H9 (cell line): ENCODE data around the gene SPNS3. TPM values are rescaled to one million over a fixed set of nuclear protein-coding genes. Genes with fewer than 3 reads are reported as not detected.

Experiments
- DNase-seq: peaks from one replicate; pipeline ENCODE4 v3.0.0-alpha.2; 2017
- H2AFZ ChIP-seq: one replicate; pipeline ENCODE4 v1.6.1; 2013; ENCODE audit warnings: mild to moderate bottlenecking, low read length, control low read depth, moderate library complexity
- H2AK5ac ChIP-seq: 2 replicates; pipeline ENCODE4 v1.6.1; 2013; ENCODE audit warnings: low read length, control low read depth, mixed read lengths; ENCODE audit not compliant: insufficient read length
- H2BK120ac ChIP-seq: one replicate; pipeline ENCODE4 v1.6.1; 2013; ENCODE audit warnings: low read depth, mild to moderate bottlenecking, low read length, control low read depth, inconsistent platforms; ENCODE audit not compliant: poor library complexity, severe bottlenecking
- H2BK12ac ChIP-seq: 2 replicates; pipeline ENCODE4 v1.6.1; 2013; ENCODE audit warnings: low read length, control low read depth, mixed read lengths, low read depth; ENCODE audit not compliant: insufficient read length
- H2BK15ac ChIP-seq: 2 replicates; pipeline ENCODE4 v1.6.1; 2013; ENCODE audit warnings: low read depth, low read length, control low read depth
- H2BK20ac ChIP-seq: one replicate; pipeline ENCODE4 v1.6.1; 2013; ENCODE audit warnings: low read depth, mild to moderate bottlenecking, low read length, control low read depth, inconsistent platforms; ENCODE audit not compliant: poor library complexity, severe bottlenecking
- H2BK5ac ChIP-seq: 2 replicates; pipeline ENCODE4 v1.6.1; 2013; ENCODE audit warnings: low read length, control low read depth, mixed read lengths; ENCODE audit not compliant: insufficient read length
- H3K14ac ChIP-seq: 2 replicates; pipeline ENCODE4 v1.6.1; 2013; ENCODE audit warnings: low read length, control low read depth; ENCODE audit not compliant: insufficient read depth
- H3K18ac ChIP-seq: 2 replicates; pipeline ENCODE4 v1.6.1; 2013; ENCODE audit warnings: low read depth, mild to moderate bottlenecking, mixed read lengths, low read length, control low read depth; ENCODE audit not compliant: insufficient read length
- H3K23ac ChIP-seq: 2 replicates; pipeline ENCODE4 v1.6.1; 2013; ENCODE audit warnings: low read length, control low read depth, mixed read lengths, low read depth; ENCODE audit not compliant: insufficient read length
- H3K23me2 ChIP-seq: 2 replicates; pipeline ENCODE4 v1.6.1; 2013; ENCODE audit warnings: low read depth, mild to moderate bottlenecking, mixed read lengths, low read length, control low read depth; ENCODE audit not compliant: insufficient read length, poor library complexity, severe bottlenecking
- H3K27ac ChIP-seq: 2 replicates; pipeline ENCODE4 v1.5.1; 2013; ENCODE audit warnings: low read length, control low read depth, mixed read lengths, low read depth; ENCODE audit not compliant: insufficient read length
- H3K27me3 ChIP-seq: 2 replicates; pipeline ENCODE4 v1.6.1; 2013; ENCODE audit warnings: low read length, control low read depth, inconsistent platforms; ENCODE audit not compliant: insufficient read depth
- H3K4ac ChIP-seq: 2 replicates; pipeline ENCODE4 v1.6.1; 2013; ENCODE audit warnings: low read depth, mild to moderate bottlenecking, control low read depth, inconsistent platforms, low read length, moderate library complexity
- H3K4me1 ChIP-seq: 2 replicates; pipeline ENCODE4 v1.6.1; 2013; ENCODE audit warnings: low read length, control low read depth, inconsistent platforms; ENCODE audit not compliant: insufficient read depth
- H3K4me2 ChIP-seq: 2 replicates; pipeline ENCODE4 v1.6.1; 2013; ENCODE audit warnings: low read length, control low read depth, mixed read lengths; ENCODE audit not compliant: insufficient read length, insufficient read depth
- H3K56ac ChIP-seq: 2 replicates; pipeline ENCODE4 v1.6.1; 2013; ENCODE audit warnings: low read depth, mild to moderate bottlenecking, mixed read lengths, low read length, control low read depth; ENCODE audit not compliant: insufficient read length
- H3K79me1 ChIP-seq: 2 replicates; pipeline ENCODE4 v1.6.1; 2013; ENCODE audit warnings: low read depth, mild to moderate bottlenecking, moderate library complexity, low read length, control low read depth, inconsistent platforms; ENCODE audit not compliant: insufficient read depth, poor library complexity, severe bottlenecking
- H3K79me2 ChIP-seq: 2 replicates; pipeline ENCODE4 v1.6.1; 2013; ENCODE audit warnings: low read length, control low read depth, inconsistent platforms; ENCODE audit not compliant: insufficient read depth
- H3K9ac ChIP-seq: 2 replicates; pipeline ENCODE4 v1.6.1; 2013; ENCODE audit warnings: low read length, control low read depth, mixed read lengths; ENCODE audit not compliant: insufficient read length; ENCODE audit errors: extremely low read depth
- H3K9me3 ChIP-seq: one replicate; pipeline ENCODE4 v1.6.1; 2013; ENCODE audit warnings: low read depth, low read length, inconsistent platforms; ENCODE audit not compliant: control insufficient read depth
- H3T11ph ChIP-seq: one replicate; pipeline ENCODE4 v1.6.1; 2013; ENCODE audit warnings: mild to moderate bottlenecking, low read length, control low read depth, inconsistent platforms
- H4K20me1 ChIP-seq: one replicate; pipeline ENCODE4 v1.6.1; 2013; ENCODE audit not compliant: control insufficient read depth, insufficient read length, insufficient read depth
- H4K5ac ChIP-seq: 2 replicates; pipeline ENCODE4 v1.6.1; 2013; ENCODE audit warnings: low read depth, mild to moderate bottlenecking, mixed read lengths, low read length, control low read depth; ENCODE audit not compliant: insufficient read length
- H4K8ac ChIP-seq: replicated peaks from 2 replicates; pipeline ENCODE4 v1.6.1; 2013; ENCODE audit warnings: low read length, control low read depth, mixed read lengths, low read depth; ENCODE audit not compliant: insufficient read length
- H4K91ac ChIP-seq: 2 replicates; pipeline ENCODE4 v1.6.1; 2013; ENCODE audit warnings: low read depth, mild to moderate bottlenecking, moderate library complexity, mixed read lengths, low read length, control low read depth; ENCODE audit not compliant: insufficient read length
- H3K27ac Mint-ChIP-seq, 3 experiments: 2 replicates in 2 of 3; 3 replicates in 1 of 3; pipeline ENCODE4 v1.8.0; 2020 to 2021; ENCODE audit warnings: mixed read lengths in 3 of 3, mild to moderate bottlenecking in 1 of 3, moderate library complexity in 1 of 3
- H3K27me3 Mint-ChIP-seq: 2 replicates; pipeline ENCODE4 v1.8.0; 2021; ENCODE audit warnings: low read depth, mild to moderate bottlenecking, moderate library complexity, mixed read lengths
- H3K36me3 Mint-ChIP-seq, 3 experiments: 2 replicates in 2 of 3; 3 replicates in 1 of 3; pipeline ENCODE4 v1.8.0; 2020 to 2021; ENCODE audit warnings: low read depth in 3 of 3, mixed read lengths in 3 of 3; ENCODE audit not compliant: insufficient read depth in 1 of 3
- H3K4me1 Mint-ChIP-seq, 2 experiments: 2 replicates each; pipeline ENCODE4 v1.8.0; 2020; ENCODE audit warnings: mixed read lengths in 2 of 2
- H3K4me3 Mint-ChIP-seq, 2 experiments: 2 replicates in 1 of 2; 3 replicates in 1 of 2; pipeline ENCODE4 v1.8.0; 2020 to 2021; ENCODE audit warnings: mild to moderate bottlenecking in 2 of 2, mixed read lengths in 2 of 2, moderate library complexity in 1 of 2
- H3K9me3 Mint-ChIP-seq, 2 experiments: 2 replicates in 1 of 2; 3 replicates in 1 of 2; pipeline ENCODE4 v1.8.0; 2020; ENCODE audit warnings: mild to moderate bottlenecking in 2 of 2, mixed read lengths in 2 of 2, moderate library complexity in 1 of 2
- CTCF ChIP-seq: fragments of 200-600 bp; sonication (generic); conservative IDR thresholded peaks from 3 replicates; pipeline ENCODE4 v1.8.0; 2021; ENCODE audit warnings: antibody characterized with exemption, mild to moderate bottlenecking
- WGBS: extraction: QIAGEN DNeasy Blood & Tissue Kit; methylation state at CpG from one replicate; pipeline ENCODE4 v1.1.7; 2013; ENCODE audit warnings: missing lambda C conversion rate, low lambda C conversion rate, mixed read lengths; ENCODE audit not compliant: insufficient read length; ENCODE audit errors: extremely low coverage; 5-methylcytosine and 5-hydroxymethylcytosine counted together
- total RNA-seq: library from RNA; stranded (reverse); gene quantifications from 2 replicates; pipeline ENCODE4 v1.2.1, GENCODE V29; 2021

Gene SPNS3
- total RNA-seq, 1 experiment from 2014 or later, result not detected

- no peak overlapping the region; a peak in 1 of 5 replicates for H3K4me3 Mint-ChIP-seq
- WGBS, result no CpG with 5 or more reads among the region's 8 CpGs
- no peak overlapping the region for H3T11ph ChIP-seq
Measured at GRCh38 chr17:4479340-4479981, 45.7 kb downstream of the SPNS3 start.

More at GRCh38 chr17:4479340-4479981, 45.7 kb downstream of the SPNS3 start:
- Histone ChIP-seq H3K4ac (no peak overlapping the region), H3K4me1 (no peaks in the 10 kb centered on the region), H3K79me2 (no peaks in the 10 kb centered on the region), H3K79me1 (no peaks in the 10 kb centered on the region), H4K8ac (no peak overlapping the region), H3K14ac (no peak overlapping the region), H3K23ac (no peak overlapping the region), H3K27me3 (no peaks in the 10 kb centered on the region), H3K9ac (no peak overlapping the region), H3K4me2 (no peak overlapping the region), H3K18ac (no peak overlapping the region), H3K23me2 (no peaks in the 10 kb centered on the region), H4K91ac (no peak overlapping the region), H3K9me3 (no peaks in the 10 kb centered on the region), H4K20me1 (no peaks in the 10 kb centered on the region), H2BK120ac (no peak overlapping the region), H2BK20ac (no peak overlapping the region), H2AFZ (no peak overlapping the region), H2AK5ac (no peak overlapping the region), H2BK15ac (no peak overlapping the region), H2BK5ac (no peak overlapping the region), H3K27ac (no peak overlapping the region), H4K5ac (no peak overlapping the region), H3K56ac (no peak overlapping the region), H2BK12ac (no peak overlapping the region)
- peaks cover 16 to 28% of the 10 kb centered on the region in 2 experiments for H3K4me1 Mint-ChIP-seq
- no peak for TF ChIP-seq CTCF
- peaks cover 4% of the 10 kb centered on the region for H3K27me3 Mint-ChIP-seq
- no peaks in the 10 kb centered on the region for H3K36me3 Mint-ChIP-seq
- DNase-seq, result no peak
- no peaks in the 10 kb centered on the region for H3K9me3 Mint-ChIP-seq
- no peak overlapping the region for H3K27ac Mint-ChIP-seq
